Glutamatergic neuron (in vitro differentiated cells): ENCODE results near the gene CHTF8. TPM values are rescaled to one million over a fixed set of nuclear protein-coding genes. Genes with fewer than 3 reads are reported as not detected.

Experiments
- DNase-seq: peaks from one replicate; pipeline ENCODE4 v3.0.0; 2022
- H3K27ac Mint-ChIP-seq: one replicate; pipeline ENCODE4 v1.8.0; 2020; ENCODE audit warnings: mild to moderate bottlenecking, mixed read lengths, inconsistent platforms; ENCODE audit not compliant: unreplicated experiment
- H3K27me3 Mint-ChIP-seq: one replicate; pipeline ENCODE4 v1.8.0; 2020; ENCODE audit warnings: mild to moderate bottlenecking, moderate library complexity, mixed read lengths, inconsistent platforms; ENCODE audit not compliant: unreplicated experiment
- H3K36me3 Mint-ChIP-seq: one replicate; pipeline ENCODE4 v1.8.0; 2020; ENCODE audit warnings: mild to moderate bottlenecking, mixed read lengths, inconsistent platforms; ENCODE audit not compliant: unreplicated experiment
- H3K4me1 Mint-ChIP-seq: one replicate; pipeline ENCODE4 v1.8.0; 2020; ENCODE audit warnings: mild to moderate bottlenecking, low read depth, mixed read lengths, inconsistent platforms; ENCODE audit not compliant: unreplicated experiment
- H3K4me3 Mint-ChIP-seq: one replicate; pipeline ENCODE4 v1.8.0; 2020; ENCODE audit warnings: mild to moderate bottlenecking, mixed read lengths, inconsistent platforms; ENCODE audit not compliant: unreplicated experiment
- H3K9me3 Mint-ChIP-seq: one replicate; pipeline ENCODE4 v1.8.0; 2020; ENCODE audit warnings: mild to moderate bottlenecking, moderate library complexity, mixed read lengths, inconsistent platforms; ENCODE audit not compliant: unreplicated experiment
- total RNA-seq: library from RNA; stranded (reverse); fragmentation: NEBNext Ultra II Directional; extraction: Animal tissue kit (Norgen Biotek cat#: 25700); gene quantifications from one replicate; pipeline ENCODE4 v1.2.1, GENCODE V29; 2021; ENCODE audit not compliant: unreplicated experiment
- TF ChIP-seq, protein P1 (sequence below): fragments of 200-600 bp; sonication (generic); IDR thresholded peaks from one replicate; pipeline ENCODE4 v1.5.0; 2021; ENCODE audit not compliant: partially characterized antibody, unreplicated experiment

Gene CHTF8
- total RNA-seq, 1 donor from 2014 or later, result 116 TPM

DNA sequence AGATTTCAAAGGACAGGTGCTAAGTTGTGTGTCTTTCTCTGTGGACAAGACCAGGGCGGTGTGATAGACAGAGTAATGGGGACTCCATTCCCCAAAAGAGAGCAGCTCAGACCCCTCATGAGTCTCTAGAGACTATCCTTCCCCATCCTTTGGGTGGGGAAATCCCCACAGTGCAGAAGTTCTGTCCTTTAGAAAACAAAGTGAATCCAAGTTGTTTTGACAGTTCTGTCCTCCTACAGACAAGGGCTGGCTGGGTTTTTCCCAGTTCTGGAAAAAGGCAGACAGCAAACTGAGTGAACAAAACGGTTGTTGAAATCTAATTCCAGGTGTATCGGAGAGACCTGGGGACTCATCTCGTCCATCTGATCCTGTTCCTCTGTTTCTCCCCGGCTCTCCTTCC, 37.9 kb downstream of the CHTF8 start:
- DNase-seq, result no peak
- no peaks in the 10 kb centered on the region for H3K36me3 Mint-ChIP-seq
- peaks cover 1% of the 10 kb centered on the region for H3K27me3 Mint-ChIP-seq
- no peaks in the 10 kb centered on the region for H3K4me1 Mint-ChIP-seq
- no peak overlapping the region for H3K27ac Mint-ChIP-seq
- H3K9me3 Mint-ChIP-seq, result no peaks in the 10 kb centered on the region
- H3K4me3 Mint-ChIP-seq, result no peak overlapping the region
- TF ChIP-seq, protein P1, sequence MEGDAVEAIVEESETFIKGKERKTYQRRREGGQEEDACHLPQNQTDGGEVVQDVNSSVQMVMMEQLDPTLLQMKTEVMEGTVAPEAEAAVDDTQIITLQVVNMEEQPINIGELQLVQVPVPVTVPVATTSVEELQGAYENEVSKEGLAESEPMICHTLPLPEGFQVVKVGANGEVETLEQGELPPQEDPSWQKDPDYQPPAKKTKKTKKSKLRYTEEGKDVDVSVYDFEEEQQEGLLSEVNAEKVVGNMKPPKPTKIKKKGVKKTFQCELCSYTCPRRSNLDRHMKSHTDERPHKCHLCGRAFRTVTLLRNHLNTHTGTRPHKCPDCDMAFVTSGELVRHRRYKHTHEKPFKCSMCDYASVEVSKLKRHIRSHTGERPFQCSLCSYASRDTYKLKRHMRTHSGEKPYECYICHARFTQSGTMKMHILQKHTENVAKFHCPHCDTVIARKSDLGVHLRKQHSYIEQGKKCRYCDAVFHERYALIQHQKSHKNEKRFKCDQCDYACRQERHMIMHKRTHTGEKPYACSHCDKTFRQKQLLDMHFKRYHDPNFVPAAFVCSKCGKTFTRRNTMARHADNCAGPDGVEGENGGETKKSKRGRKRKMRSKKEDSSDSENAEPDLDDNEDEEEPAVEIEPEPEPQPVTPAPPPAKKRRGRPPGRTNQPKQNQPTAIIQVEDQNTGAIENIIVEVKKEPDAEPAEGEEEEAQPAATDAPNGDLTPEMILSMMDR, result no peak

GRCh38 chr16:69093974-69094373, 38.4 kb downstream of the CHTF8 start:
- DNase-seq, result no peak
- H3K4me3 Mint-ChIP-seq, result no peak overlapping the region
- TF ChIP-seq, protein P1, result no peak
- H3K9me3 Mint-ChIP-seq, result no peaks in the 10 kb centered on the region
- no peak overlapping the region for H3K27ac Mint-ChIP-seq
- H3K36me3 Mint-ChIP-seq, result no peaks in the 10 kb centered on the region
- no peaks in the 10 kb centered on the region for H3K4me1 Mint-ChIP-seq
- H3K27me3 Mint-ChIP-seq, result peaks cover 1% of the 10 kb centered on the region

GRCh38 chr16:69089091-69089910, 43.1 kb downstream of the CHTF8 start:
- Mint-ChIP-seq H3K27ac (no peak overlapping the region), H3K9me3 (no peaks in the 10 kb centered on the region), H3K4me1 (no peaks in the 10 kb centered on the region), H3K4me3 (no peak overlapping the region), H3K27me3 (peaks cover 4% of the 10 kb centered on the region), H3K36me3 (no peaks in the 10 kb centered on the region)
- TF ChIP-seq, protein P1, result no peak
- DNase-seq, result no peak

GRCh38 chr16:69088684-69089083, 43.7 kb downstream of the CHTF8 start:
- no peak for DNase-seq
- Mint-ChIP-seq H3K4me3 (no peak overlapping the region), H3K36me3 (no peaks in the 10 kb centered on the region), H3K4me1 (no peaks in the 10 kb centered on the region), H3K27me3 (peaks cover 4% of the 10 kb centered on the region), H3K27ac (no peak overlapping the region), H3K9me3 (no peaks in the 10 kb centered on the region)
- TF ChIP-seq, protein P1, result no peak

GRCh38 chr16:69087161-69087581, 45.2 kb downstream of the CHTF8 start:
- TF ChIP-seq, protein P1, result no peak
- no peak for DNase-seq
- H3K36me3 Mint-ChIP-seq, result no peaks in the 10 kb centered on the region
- no peak overlapping the region for H3K27ac Mint-ChIP-seq
- peaks cover 3% of the 10 kb centered on the region for H3K27me3 Mint-ChIP-seq
- H3K4me1 Mint-ChIP-seq, result no peaks in the 10 kb centered on the region
- no peak overlapping the region for H3K4me3 Mint-ChIP-seq
- H3K9me3 Mint-ChIP-seq, result no peaks in the 10 kb centered on the region
